Psoas muscle (tissue), 8 donors: Measurements from ENCODE around the gene ZNF470. TPM values are rescaled to one million over a fixed set of nuclear protein-coding genes. Genes with fewer than 3 reads are reported as not detected.

Experiments used
- ATAC-seq, 4 donors: fragments of 200-7000 bp; cut with Tn5 transposase; one replicate each; pipeline ENCODE4 v1.9.1; 2020; ENCODE audit warnings: moderate library complexity in 3 of 4, mild to moderate bottlenecking in 2 of 4
- DNase-seq, 2 donors: peaks; one replicate each; pipeline ENCODE4 v3.0.0-alpha.2; 2020
- H3K27ac ChIP-seq: fragments of 200-600 bp; one replicate; pipeline ENCODE4 v1.8.0; 2022
- H3K27me3 ChIP-seq, 3 donors: fragments of 200-600 bp in 1 of 3; one replicate each; pipeline versions ENCODE4 v1.6.1 to v1.8.0; 2013 to 2022; ENCODE audit warnings: low read length in 2 of 3, mild to moderate bottlenecking in 2 of 3, moderate library complexity in 1 of 3; ENCODE audit not compliant: insufficient read depth in 3 of 3
- H3K36me3 ChIP-seq, 2 donors: fragments of 200-600 bp in 1 of 2; one replicate each; pipeline versions ENCODE4 v1.6.1 to v1.8.0; 2013 to 2022; ENCODE audit warnings: low read depth in 1 of 2, mild to moderate bottlenecking in 1 of 2, moderate library complexity in 1 of 2; ENCODE audit not compliant: insufficient read depth in 1 of 2
- H3K4me1 ChIP-seq: fragments of 200-600 bp; one replicate; pipeline ENCODE4 v1.8.0; 2022
- H3K4me3 ChIP-seq: fragments of 200-600 bp; one replicate; pipeline ENCODE4 v1.8.0; 2022; ENCODE audit warnings: mild to moderate bottlenecking
- H3K9me3 ChIP-seq: fragments of 200-600 bp; one replicate; pipeline ENCODE4 v1.8.0; 2022
- CTCF ChIP-seq: fragments of 200-600 bp; IDR thresholded peaks from one replicate; pipeline ENCODE4 v1.8.0; 2022; ENCODE audit warnings: antibody characterized with exemption
- WGBS, 3 donors: extraction: QIAGEN DNeasy Blood & Tissue Kit; methylation state at CpG; one replicate each; pipeline versions ENCODE4 v1.1.6 to v1.1.7; 2013; 5-methylcytosine and 5-hydroxymethylcytosine counted together
- intact Hi-C, 2 donors: fragments of 100-400 bp; cut with DNase I; formaldehyde crosslinking; loops; one replicate each; pipeline versions ENCODE4 v1.11.0 to v1.14.2; 2022
- polyA plus RNA-seq, 3 donors: library from polyadenylated mRNA; stranded (reverse); fragments of 200-250 nt; gene quantifications; one replicate each; pipeline ENCODE4 v1.2.3, GENCODE V29; 2013
- total RNA-seq, 4 donors: library from RNA; stranded (reverse); fragmentation: NEBNext Ultra II Directional in 2 of 4; extraction: Animal tissue kit (Norgen Biotek cat#: 25700) in 2 of 4; gene quantifications; one replicate each; pipeline versions ENCODE4 v1.2.1 to v1.2.4, GENCODE V29; 2021 to 2023
- donor health status: healthy with polysubstance abuse.
- donor health status: DM: no; HTN: no; CAD: no; lungs with moderate emphysema.
- donor health status: Bipolar disorder and iron deficiency.
- donor health status: healthy.
- donor health status: DM: yes; HTN: yes; CAD: no.
- donor health status: DM: no; HTN: no; CAD: no.
- donor health status: DM: no; HTN: no; CAD: no.
- donor health status: DM: yes; HTN: yes; CAD: no.

Gene ZNF470
- total and polyA plus RNA-seq, 7 donors, result 0.44 to 3.4 (median 1.7) TPM

GRCh38 chr19:56577719-56578602 is 10.7 kb downstream of the ZNF470 start:
- Histone ChIP-seq H3K4me1 (no peaks in the 10 kb centered on the region), H3K36me3 (peaks cover 14 to 41% of the 10 kb centered on the region in 2 donors), H3K4me3 (no peak overlapping the region), H3K9me3 (peaks cover 99% of the 10 kb centered on the region), H3K27me3 (no peaks in the 10 kb centered on the region), H3K27ac (no peak overlapping the region)
- intact Hi-C loops, result no loop called here
- ATAC-seq (no peak), DNase-seq (no peak)
- WGBS, 3 donors, result 97 to 98% (median 97%) methylated on average over 11 of the region's 11 CpGs
- TF ChIP-seq CTCF, result no peak

- no peaks in the 10 kb centered on the region for H3K27me3 ChIP-seq
- ATAC-seq, result no peak
- peaks cover 0 to 17% of the 10 kb centered on the region in 2 donors for H3K36me3 ChIP-seq
- TF ChIP-seq CTCF, result no peak
- WGBS, 3 donors, result 56 to 57% (median 56%) methylated on average over 4 of the region's 4 CpGs
- H3K4me1 ChIP-seq, result no peaks in the 10 kb centered on the region
- intact Hi-C loops, result no loop called here
- no peak overlapping the region for H3K27ac ChIP-seq
- H3K4me3 ChIP-seq, result peak overlapping the region; percentile 98
- peaks cover 56% of the 10 kb centered on the region for H3K9me3 ChIP-seq
- no peak for DNase-seq
These were observed 27.1 kb downstream of the ZNF470 start for GRCh38 chr19:56594446-56594782.

GRCh38 chr19:56594783-56595547 is 27.7 kb downstream of the ZNF470 start, which contains the start of gene ZNF71:
TSS of gene ZNF71 (plus strand) at chr19:56595302. CDS start at chr19:56601559, 6,257 bp downstream.
- Histone ChIP-seq H3K27ac (peak within 1 kb of the TSS; percentile 58), H3K27me3 (no peaks in the 10 kb centered on the region), H3K4me1 (no peaks in the 10 kb centered on the region), H3K4me3 (peak within 1 kb of the TSS; percentile 98), H3K9me3 (peaks cover 56% of the 10 kb centered on the region), H3K36me3 (peaks cover 0 to 17% of the 10 kb centered on the region in 2 donors)
- WGBS, 3 donors, result 0 to 1% (median 0%) methylated on average over 52 of the region's 52 CpGs
- no peak for TF ChIP-seq CTCF
- ATAC-seq (peak; percentile 96 to 100 (median 100)), DNase-seq (peak; percentile 91 to 94)
- intact Hi-C loops, result no loop called here

DNA sequence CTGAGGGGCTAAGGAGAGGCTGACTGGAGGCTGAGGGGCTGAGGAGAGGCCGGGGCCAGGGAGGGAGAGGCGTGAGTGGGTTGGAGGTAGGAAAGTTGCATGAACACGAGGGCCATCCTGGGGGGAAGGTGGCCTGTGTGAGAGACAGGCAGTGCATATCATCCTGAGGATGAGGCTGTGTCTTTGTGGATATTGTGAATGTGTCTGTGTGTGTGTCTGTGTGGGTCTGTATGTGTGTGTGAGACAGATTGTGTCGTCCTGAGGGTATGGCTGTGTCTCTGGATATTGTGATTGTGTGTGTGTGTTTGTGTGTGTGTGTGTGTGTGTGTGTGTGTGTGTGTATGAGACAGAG is 28.3 kb downstream of the ZNF470 start:
- Histone ChIP-seq H3K9me3 (peaks cover 51% of the 10 kb centered on the region), H3K4me3 (peak overlapping the region; percentile 98), H3K4me1 (no peaks in the 10 kb centered on the region), H3K27ac (peak overlapping the region; percentile 58), H3K27me3 (no peaks in the 10 kb centered on the region), H3K36me3 (peaks cover 0 to 17% of the 10 kb centered on the region in 2 donors)
- DNase-seq (no peak), ATAC-seq (peak in 2 of 4 donors; percentile 32 to 43)
- no peak for TF ChIP-seq CTCF
- intact Hi-C loops, result no loop called here
- WGBS, 3 donors, result 0 to 3% (median 1%) methylated on average over 4 of the region's 4 CpGs
